HG03565 (cell line): ENCODE data around the gene S1PR5.

ENCODE experiments used
- ATAC-seq: cut with Tn5 transposase; IDR thresholded peaks from one replicate; pipeline ENCODE4 v1.9.1; 2021; ENCODE audit warnings: mild to moderate bottlenecking, moderate library complexity; ENCODE audit not compliant: unreplicated experiment

Gene S1PR5

GRCh38 chr19:10473192-10473591 lies 44.1 kb downstream of the S1PR5 start:
- ATAC-seq: no peak

DNA sequence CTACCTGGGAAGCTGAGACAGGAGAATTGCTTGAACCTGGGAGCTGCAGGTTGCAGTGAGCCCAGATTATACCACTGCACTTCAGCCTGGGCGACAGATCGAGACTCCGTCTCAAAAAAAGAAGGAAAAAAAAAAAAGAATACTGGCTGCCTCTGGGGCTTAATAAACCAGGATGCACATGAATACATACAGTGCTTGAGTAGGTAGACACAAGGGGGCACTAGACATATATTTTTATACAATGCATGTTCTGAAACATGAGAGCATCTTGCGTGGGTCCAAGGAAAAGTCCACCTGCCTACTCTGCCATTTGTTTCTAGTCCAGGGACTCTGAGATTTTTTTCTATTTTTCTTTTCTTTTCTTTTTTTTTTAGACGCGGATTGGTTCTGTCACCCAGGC lies 45.3 kb downstream of the S1PR5 start:
- ATAC-seq: no peak

GRCh38 chr19:10468133-10468532 lies 49.1 kb downstream of the S1PR5 start:
- ATAC-seq: no peak

DNA sequence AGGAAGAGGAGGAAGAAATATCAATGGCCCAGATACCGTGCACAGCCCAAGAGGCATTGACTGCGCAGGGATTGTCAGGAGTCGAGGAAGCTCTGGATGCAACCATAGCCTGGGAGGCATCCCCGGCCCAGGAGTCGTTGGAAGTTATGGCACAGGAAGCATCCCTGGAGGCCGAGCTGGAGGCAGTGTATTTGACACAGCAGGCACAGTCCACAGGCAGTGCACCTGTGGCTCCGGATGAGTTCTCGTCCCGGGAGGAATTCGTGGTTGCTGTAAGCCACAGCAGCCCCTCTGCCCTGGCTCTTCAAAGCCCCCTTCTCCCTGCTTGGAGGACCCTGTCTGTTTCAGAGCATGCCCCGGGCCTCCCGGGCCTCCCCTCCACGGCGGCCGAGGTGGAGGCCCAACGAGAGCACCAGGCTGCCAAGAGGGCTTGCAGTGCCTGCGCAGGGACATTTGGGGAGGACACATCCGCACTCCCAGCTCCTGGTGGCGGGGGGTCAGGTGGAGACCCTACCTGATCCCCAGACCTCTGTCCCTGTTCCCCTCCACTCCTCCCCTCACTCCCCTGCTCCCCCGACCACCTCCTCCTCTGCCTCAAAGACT lies 50.0 kb downstream of the S1PR5 start:
- no peak for ATAC-seq

DNA sequence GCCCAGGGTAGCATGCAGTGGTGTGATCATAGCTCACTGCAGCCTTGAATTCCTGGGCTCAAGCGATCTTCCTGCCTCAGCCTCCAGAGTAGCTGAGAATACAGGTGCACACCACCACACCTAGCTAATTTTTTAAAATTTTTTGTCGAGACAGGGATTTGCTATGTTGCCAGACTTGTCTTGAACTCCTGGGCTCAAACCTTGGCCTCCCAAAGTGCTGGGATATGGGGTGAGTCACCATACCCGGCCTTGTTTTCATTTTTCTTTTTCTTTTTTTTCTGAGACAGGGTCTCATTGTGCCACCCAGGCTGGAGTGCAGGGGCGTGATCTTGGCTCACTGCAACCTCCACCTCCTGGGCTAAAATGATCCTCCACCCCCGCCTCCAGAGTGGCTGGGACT lies 52.8 kb downstream of the S1PR5 start:
- ATAC-seq: no peak
